Kidney (tissue), 14 donors: ENCODE data around the gene WIZ. TPM values are rescaled to one million over a fixed set of nuclear protein-coding genes. Genes with fewer than 3 reads are reported as not detected.

Source experiments
- DNase-seq, 5 donors: peaks; one replicate each; pipeline ENCODE4 v3.0.0-alpha.2; 2013 to 2020
- FAIRE-seq: peaks from 2 replicates; lab custom pipeline; 2012; peaks lifted over from hg19 to GRCh38; lab: Jason Lieb, UNC
- H3K27ac ChIP-seq, 2 donors: one replicate each; pipeline ENCODE4 v1.7.0; 2013; ENCODE audit warnings: low read depth in 2 of 2, low read length in 2 of 2, inconsistent platforms in 1 of 2
- H3K27me3 ChIP-seq: one replicate; pipeline ENCODE4 v1.7.1; 2013; ENCODE audit warnings: low read length, inconsistent platforms; ENCODE audit not compliant: control insufficient read depth, insufficient read depth
- H3K36me3 ChIP-seq, 3 donors: one replicate each; pipeline versions ENCODE4 v1.7.0 to v1.7.1; 2013; ENCODE audit warnings: low read length in 3 of 3, control low read depth in 1 of 3, inconsistent platforms in 1 of 3; ENCODE audit not compliant: insufficient read depth in 3 of 3, control insufficient read depth in 2 of 3
- H3K4me1 ChIP-seq, 3 donors: one replicate each; pipeline versions ENCODE4 v1.7.0 to v1.7.1; 2013; ENCODE audit warnings: low read length in 3 of 3, inconsistent platforms in 1 of 3, low read depth in 1 of 3; ENCODE audit not compliant: control insufficient read depth in 2 of 3, insufficient read depth in 2 of 3
- H3K4me3 ChIP-seq, 3 donors: one replicate each; pipeline versions ENCODE4 v1.7.0 to v1.8.1; 2013; ENCODE audit warnings: low read length in 3 of 3, control low read depth in 1 of 3, inconsistent platforms in 1 of 3
- H3K9ac ChIP-seq, 3 donors: one replicate each; pipeline versions ENCODE4 v1.7.0 to v1.7.1; 2013; ENCODE audit warnings: low read length in 3 of 3, control low read depth in 1 of 3, inconsistent platforms in 1 of 3
- H3K9me3 ChIP-seq, 3 donors: one replicate each; pipeline versions ENCODE4 v1.7.0 to v1.7.1; 2013; ENCODE audit warnings: low read length in 3 of 3, control low read depth in 1 of 3, inconsistent platforms in 1 of 3; ENCODE audit not compliant: control insufficient read depth in 2 of 3, insufficient read depth in 1 of 3
- intact Hi-C: fragments of 100-400 bp; cut with DNase I; formaldehyde crosslinking; loops from one replicate; pipeline ENCODE4 v1.11.1; 2022
- polyA plus RNA-seq: library from polyadenylated mRNA; stranded (reverse); fragments of 350-450 nt; fragmentation: Illumina TruSeq; extraction: RNeasy Lipid Tissue Mini Kit (QIAGEN cat#74804); gene quantifications from one replicate; pipeline ENCODE4 v1.2.3, GENCODE V29; 2014; ENCODE audit warnings: low read depth, low replicate concordance; ENCODE audit not compliant: insufficient read depth
- total RNA-seq: library from RNA; stranded (reverse); fragmentation: NEBNext Ultra II Directional; extraction: Animal tissue kit (Norgen Biotek cat#: 25700); gene quantifications from one replicate; pipeline ENCODE4 v1.2.1, GENCODE V29; 2021
- TF ChIP-seq, protein P1 (sequence below): IDR thresholded peaks from 3 replicates; pipeline ENCODE4 v1.5.1; 2012; ENCODE audit warnings: mild to moderate bottlenecking, moderate library complexity, borderline replicate concordance; ENCODE audit not compliant: insufficient read depth; ENCODE audit errors: extremely low read depth
- donor health status: control.
- donor health status: control.
- donor health status: control.
- donor health status: control.
- donor health status: control.
- donor health status: DM: yes; HTN: yes; CAD: no.
- donor health status: Normal renal cell carcinoma (clear cell type).

The WIZ gene
- total and polyA plus RNA-seq, 2 donors from 2014 or later, result 15.4 to 37.1 TPM

DNA sequence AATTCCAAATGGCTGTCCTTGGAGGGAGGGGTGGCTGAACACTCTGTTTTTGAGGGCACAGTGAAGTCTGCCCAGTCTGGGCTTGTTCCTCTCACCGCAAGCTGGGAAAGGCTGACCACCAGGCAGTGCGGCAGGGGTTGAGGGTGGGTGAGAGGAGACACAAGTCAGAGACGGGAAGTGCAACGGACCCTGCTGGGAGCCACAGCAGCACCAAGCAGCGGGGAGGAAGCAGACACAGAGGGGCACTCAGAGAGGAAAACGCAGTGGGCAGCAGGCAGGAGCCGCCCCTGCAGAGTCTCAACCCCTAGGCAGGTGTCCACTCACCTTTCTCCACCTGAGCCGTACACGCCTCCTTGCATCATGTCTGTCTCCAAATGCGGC is 46.6 kb downstream of the WIZ start:
- H3K4me3 ChIP-seq, result no peak overlapping the region
- TF ChIP-seq, protein P1, sequence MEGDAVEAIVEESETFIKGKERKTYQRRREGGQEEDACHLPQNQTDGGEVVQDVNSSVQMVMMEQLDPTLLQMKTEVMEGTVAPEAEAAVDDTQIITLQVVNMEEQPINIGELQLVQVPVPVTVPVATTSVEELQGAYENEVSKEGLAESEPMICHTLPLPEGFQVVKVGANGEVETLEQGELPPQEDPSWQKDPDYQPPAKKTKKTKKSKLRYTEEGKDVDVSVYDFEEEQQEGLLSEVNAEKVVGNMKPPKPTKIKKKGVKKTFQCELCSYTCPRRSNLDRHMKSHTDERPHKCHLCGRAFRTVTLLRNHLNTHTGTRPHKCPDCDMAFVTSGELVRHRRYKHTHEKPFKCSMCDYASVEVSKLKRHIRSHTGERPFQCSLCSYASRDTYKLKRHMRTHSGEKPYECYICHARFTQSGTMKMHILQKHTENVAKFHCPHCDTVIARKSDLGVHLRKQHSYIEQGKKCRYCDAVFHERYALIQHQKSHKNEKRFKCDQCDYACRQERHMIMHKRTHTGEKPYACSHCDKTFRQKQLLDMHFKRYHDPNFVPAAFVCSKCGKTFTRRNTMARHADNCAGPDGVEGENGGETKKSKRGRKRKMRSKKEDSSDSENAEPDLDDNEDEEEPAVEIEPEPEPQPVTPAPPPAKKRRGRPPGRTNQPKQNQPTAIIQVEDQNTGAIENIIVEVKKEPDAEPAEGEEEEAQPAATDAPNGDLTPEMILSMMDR, result no peak
- H3K9ac ChIP-seq, result no peak overlapping the region
- H3K9me3 ChIP-seq, result no peaks in the 10 kb centered on the region
- no peaks in the 10 kb centered on the region for H3K27me3 ChIP-seq
- no peak overlapping the region for H3K27ac ChIP-seq
- intact Hi-C loops, result no loop called here
- FAIRE-seq (no peak), DNase-seq (no peak)
- H3K36me3 ChIP-seq, result peaks cover 2 to 49% (median 20%) of the 10 kb centered on the region in 3 donors
- H3K4me1 ChIP-seq, result peaks cover 0 to 21% (median 18%) of the 10 kb centered on the region in 3 donors

DNA sequence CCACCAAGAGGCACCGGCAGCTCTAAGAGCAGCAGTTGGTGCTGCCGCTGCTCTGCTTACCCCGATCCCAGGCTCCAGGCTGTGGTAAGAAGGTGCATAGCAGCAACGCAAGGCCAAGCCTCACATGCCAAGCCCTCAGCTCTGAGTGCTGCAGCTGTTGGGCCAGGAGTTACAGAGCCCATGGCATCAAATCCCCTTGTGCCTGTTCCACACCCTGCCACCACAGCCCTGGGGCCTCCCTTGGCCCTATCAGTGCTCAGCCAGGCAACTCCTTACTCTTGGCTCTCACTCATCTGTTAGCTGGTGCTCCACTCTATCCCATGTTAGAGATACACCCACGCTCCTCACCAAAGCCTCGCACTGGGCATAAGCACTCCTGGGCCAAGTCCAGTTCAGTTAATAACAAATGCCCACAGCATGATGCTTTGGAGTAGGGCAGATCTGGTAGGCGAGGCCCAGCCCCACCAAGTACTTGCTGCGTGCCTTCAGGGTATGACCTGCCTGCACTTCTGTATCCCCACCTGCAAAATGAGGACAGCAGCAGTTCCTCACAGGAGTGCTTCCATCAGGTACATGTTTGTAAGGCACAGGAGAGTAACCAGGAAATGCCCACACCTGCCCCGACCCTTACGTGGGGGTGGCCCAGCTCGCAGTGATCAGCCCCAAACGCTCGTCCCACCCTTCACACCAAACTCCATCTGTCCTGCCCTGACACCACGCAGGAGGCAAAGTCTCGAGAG is 47.2 kb downstream of the WIZ start:
- intact Hi-C loops, result no loop called here
- peaks cover 2 to 54% (median 25%) of the 10 kb centered on the region in 3 donors for H3K36me3 ChIP-seq
- no peaks in the 10 kb centered on the region for H3K27me3 ChIP-seq
- H3K9me3 ChIP-seq, result no peaks in the 10 kb centered on the region
- H3K9ac ChIP-seq, result no peak overlapping the region
- peaks cover 0 to 21% (median 17%) of the 10 kb centered on the region in 3 donors for H3K4me1 ChIP-seq
- FAIRE-seq (no peak), DNase-seq (no peak)
- no peak overlapping the region for H3K27ac ChIP-seq
- no peak overlapping the region for H3K4me3 ChIP-seq
- TF ChIP-seq, protein P1, result no peak

DNA sequence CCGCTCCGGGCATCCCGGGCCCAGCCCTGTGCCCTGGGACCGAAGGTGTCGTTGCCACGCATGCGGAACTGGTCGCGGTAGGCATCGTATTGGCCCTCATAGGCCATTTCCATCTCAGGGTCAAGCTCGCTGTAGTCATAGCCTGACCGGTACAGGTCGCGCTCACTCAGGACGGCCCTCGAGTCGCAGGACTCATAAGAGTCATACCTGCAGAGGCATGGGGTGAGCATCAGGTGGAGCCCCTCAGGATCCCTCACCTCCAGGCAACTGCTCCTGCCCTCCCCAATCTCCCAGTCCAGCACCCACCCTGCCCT is 48.4 kb downstream of the WIZ start:
- Histone ChIP-seq H3K4me3 (no peak overlapping the region), H3K27me3 (no peaks in the 10 kb centered on the region), H3K36me3 (peaks cover 7 to 62% (median 36%) of the 10 kb centered on the region in 3 donors), H3K4me1 (peaks cover 0 to 15% (median 15%) of the 10 kb centered on the region in 3 donors), H3K27ac (no peak overlapping the region), H3K9ac (no peak overlapping the region), H3K9me3 (no peaks in the 10 kb centered on the region)
- intact Hi-C loops, result no loop called here
- FAIRE-seq (no peak), DNase-seq (no peak)
- TF ChIP-seq, protein P1, result no peak
